GM18526 (cell line): ENCODE measurements around the gene FBXO42.

Experiments used
- POLR2A ChIP-seq: IDR thresholded peaks from 3 replicates; pipeline ENCODE4 v1.6.1; 2011; ENCODE audit not compliant: insufficient read length; ENCODE audit errors: extremely low read depth

FBXO42 gene

DNA sequence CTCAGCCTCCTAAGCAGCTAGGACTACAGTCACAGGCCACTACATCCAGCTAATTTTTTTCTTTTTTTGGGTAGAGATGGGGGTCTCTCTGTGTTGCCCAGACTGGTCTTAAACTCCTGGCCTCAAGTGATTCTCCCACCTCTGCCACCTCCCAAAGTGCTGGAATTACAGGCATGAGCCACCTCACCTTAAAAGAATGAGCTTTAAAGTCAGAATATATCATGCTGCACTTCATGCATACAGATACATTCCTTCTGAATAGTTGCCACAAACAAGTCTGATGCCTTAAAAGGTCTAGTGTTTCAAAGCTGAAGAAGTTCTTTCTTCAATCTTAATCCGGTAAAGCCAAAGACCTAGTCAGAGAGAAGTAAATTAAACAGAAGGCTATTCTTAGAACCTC is 91.5 kb downstream of the FBXO42 start:
- no peak for TF ChIP-seq POLR2A

DNA sequence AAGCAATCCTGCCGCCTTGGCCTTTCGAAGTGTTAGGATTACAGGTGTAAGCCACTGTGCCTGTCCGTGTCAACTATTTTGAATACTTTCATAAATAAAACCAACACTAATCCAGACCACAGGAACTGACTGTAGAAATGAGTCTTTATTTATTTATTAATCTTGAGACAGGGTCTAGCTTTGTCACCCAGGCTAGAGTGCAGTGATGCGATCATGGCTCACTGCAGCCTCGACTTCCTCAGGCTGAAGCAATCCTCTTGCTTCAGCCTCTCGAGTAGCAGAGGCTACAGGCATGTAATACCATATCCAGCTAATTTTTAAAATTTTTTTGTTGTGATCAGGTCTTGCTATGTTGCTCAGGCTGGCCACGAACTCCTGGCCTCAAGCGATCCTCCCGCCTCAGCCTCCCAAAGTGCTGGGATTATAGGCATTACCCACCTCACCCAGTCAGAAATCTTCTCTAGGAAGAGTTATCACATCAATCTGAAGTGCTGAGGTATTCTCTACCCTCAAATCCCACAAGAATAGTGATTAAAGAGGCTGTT is 93.6 kb downstream of the FBXO42 start:
- TF ChIP-seq POLR2A, result no peak

DNA sequence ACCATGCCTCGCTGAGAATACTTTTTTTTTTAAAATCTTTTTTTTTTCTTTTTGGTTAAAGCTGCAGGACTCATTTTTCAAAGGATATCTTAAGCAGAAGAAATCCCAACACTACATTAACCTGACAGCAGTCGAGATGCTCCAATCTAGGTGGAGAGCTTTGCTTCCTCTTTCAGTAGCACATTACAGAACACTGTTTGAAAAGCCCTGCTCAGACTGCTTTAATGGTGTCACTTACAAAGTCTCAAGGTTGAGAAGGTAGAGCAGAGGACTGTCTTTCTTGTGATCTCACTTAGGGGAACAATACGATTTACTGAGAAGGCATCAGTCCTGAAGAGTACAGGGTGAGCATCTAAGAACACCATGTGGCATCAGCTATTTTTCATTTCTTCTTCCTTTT is 94.3 kb downstream of the FBXO42 start:
- TF ChIP-seq POLR2A, result no peak

DNA sequence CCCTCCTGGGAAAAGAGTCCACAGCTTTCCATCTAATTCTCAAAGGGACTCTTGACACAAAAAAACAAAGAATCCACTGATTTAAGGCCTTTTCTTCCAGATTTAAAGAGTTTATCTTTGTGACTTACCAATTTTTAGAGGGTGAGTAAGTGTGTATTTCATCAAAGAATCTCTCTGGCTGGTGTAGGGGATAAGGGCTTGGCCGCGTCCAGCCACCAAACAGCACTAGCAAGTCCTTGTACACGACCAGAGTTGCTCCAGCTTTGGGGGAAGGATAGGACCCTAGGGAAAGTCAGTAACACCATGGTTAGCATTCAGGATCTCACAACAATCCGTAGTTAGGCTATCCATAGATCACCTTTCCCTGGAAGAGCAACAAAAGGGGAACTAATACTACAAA is 95.8 kb downstream of the FBXO42 start:
- no peak for TF ChIP-seq POLR2A

DNA sequence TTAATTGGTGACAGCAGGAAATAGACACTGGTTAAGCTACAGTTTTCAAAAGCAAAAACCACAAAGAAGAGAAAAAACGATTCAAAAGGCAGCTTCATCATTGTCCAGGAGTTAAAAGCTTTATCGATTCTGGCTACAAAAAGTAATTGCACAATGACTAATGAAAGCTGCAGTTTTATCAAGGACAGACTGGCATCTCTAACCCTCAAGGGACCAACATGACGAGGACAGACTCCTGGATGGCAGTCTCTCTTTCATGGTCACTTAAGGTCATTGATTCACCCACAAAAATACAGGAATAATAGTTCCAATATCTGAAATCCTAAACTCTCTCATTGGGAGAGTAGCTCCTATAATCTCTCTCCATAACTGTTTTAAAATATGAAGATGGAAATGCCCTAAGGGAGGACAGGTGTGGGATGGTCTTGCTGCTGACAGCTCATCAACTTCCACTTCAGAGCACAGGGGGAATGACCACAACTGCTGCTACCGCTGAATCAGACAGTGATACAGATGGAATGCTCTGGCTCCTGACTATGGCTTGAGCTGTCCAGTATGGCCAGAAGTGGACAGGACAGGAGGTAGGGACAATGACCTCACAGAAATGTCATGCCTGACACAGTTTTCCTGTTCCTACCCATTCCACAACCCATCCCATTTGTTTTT is 97.9 kb downstream of the FBXO42 start:
- TF ChIP-seq POLR2A, result no peak

DNA sequence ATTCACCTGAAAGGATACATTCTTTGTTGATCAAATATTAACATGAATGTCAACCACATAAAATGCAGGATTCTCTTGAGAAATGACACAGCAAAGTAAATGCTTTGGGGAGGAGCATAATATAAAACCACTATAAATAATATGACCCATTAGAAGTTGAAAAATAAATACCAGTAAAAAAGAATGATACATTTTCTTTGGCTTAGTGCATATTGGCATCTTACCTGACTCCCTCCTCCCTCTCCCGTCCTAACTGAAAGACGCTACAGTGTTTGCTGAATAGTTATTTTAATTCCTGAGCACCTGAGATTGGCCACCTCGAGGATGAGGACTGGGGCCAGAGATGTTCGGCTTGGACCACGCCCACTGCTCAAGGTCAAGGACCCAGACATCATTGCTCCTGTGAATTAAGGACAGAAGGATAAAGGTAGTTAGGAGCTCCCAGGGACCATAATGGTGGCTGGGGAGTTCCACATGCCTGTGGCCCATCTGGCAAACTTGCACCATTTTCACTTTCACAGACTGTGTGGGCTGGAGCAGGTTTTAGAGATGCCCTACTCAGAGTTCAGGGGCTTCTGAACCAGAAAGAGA is 98.9 kb downstream of the FBXO42 start:
- TF ChIP-seq POLR2A, result no peak

DNA sequence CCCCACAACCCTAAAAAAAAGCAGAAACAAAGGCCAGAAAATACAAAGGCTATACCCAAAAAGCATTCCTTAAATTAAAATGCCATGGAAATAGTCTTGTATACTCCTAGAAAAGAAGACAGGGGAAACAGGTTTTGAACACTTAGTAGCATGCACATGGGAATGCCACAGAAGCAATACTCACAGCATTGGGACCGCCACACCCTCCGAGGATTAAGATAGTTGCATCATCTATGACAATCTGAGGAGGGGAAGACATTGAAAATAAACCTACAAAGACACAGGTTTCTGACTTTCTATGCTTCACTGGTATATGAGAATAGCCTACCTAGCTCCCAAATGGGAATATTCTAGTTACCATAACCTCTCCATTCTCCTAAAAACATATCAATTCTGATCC is 99.4 kb downstream of the FBXO42 start:
- no peak for TF ChIP-seq POLR2A

DNA sequence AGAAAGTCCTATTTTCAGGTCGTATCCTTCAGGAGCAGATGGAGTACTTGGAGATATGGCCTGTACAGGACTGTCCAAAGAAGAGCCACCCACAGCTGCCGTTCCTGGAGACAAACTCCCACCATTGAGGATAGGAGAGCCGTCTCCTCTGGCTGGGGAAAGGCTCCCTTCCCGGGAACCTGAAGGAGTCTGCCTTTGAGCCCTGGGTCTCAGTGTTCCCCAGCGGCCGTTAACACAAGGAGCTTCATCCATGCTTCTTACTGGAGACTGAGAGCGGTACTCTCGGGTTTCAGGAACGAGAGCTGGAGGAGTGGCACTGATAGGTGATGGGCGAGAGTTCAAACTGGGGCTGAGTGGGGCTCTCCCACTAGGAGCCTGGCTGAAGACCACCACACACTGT is 100.9 kb downstream of the FBXO42 start:
- no peak for TF ChIP-seq POLR2A

DNA sequence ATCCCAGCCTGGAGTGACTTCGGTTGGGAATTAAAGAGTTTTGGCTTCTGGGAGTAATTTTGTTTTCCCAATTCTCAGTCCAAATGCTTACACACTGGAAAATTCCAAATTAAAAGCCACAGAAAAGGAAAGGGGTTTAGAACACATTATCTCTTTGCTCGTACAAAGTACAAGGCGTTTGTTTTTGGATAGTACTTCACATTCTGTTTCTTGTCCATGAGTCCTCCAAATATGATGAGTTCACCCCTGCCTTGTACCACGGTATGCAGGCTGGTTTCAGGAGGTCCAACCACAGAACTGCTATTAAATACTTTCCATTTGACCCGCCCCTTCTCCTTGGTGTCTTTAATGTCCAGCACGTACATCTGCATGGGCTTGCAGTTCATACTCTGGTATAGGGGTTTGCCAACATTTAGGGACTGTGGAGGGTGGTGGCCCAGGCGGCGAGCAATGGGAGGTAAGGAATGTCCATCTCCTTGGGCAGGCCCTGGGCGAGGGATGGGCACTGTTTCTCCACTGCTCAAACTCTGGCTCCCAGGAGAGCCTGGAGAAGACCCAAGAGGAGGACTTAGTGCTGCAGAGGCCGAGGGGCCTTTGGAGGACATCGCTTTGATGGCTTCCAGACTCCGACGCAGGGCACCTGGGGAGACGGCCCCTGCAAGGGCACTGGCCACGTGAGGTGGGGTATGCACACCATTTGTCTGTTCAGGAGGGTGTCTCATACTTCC is 101.6 kb downstream of the FBXO42 start:
- no peak for TF ChIP-seq POLR2A

DNA sequence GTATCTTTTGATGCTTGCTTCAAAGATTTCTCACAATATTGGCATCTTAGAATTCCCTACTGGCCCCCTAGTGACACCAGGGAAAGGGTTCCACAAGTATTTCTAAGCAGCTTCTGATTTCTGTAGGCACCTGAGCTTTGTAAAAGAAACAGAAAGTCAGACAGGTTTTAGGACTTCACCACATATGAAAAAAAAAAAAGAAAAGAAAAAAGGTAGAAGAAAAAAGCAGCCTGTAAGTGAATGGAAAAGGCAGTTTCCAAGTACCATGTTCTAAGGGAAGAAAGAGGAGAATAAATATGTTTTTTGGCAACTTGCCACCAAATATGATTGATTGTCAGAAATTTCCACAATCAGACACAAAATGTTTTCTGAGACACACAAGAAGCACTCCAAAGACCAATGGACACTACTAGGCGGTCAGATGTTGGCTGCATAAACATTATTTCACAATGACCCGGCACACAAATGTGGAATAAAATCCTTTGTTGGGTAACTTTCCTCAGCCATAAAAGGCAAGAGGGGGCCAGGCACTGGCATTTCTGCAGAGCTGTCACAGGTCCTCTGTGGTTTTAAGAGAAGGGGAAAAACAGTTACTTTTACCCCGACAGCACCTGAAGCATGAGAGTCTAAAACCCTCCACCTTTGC is 102.6 kb downstream of the FBXO42 start:
- TF ChIP-seq POLR2A, result no peak

DNA sequence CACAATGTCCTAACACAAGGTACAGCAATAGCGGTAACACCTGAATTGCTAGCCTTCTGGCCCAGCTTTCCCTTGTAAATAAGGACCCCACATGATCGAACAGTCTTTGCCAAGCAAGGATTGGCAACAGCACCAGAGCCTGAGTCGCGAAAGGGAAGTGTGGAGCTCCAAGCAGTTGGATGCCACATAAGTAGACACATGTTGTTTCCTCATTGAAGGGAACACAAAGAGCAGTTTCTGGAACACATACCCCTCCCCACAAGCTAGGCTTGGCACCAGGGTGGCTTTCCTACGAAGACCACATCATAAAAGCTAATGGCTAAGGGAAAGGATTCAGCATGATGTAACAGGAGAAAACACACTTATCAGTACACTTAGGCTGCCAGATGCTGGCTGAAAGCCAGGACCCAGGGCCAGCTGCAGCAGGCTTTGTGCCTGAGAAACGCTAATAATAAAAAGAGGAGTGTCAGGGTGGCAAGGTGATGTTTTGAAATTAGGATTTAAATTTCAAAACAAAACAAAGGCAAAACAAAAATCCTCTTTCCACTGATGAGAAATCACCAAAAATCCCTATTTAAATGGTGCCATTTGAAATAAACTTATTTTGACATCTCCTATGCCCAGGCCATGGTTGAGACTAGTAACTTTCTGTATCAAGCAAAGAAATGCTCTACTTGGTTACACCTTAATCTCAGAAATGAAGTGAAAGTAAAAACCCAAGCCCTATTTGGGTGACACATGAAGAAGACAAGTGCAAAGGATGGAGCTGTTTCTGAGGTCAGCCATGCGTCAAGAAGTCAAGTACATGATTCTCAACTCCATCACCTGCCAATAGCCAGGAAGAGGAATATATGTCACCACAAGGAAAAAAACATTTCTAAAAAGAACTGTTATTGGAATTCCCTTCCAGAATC is 103.4 kb downstream of the FBXO42 start:
- TF ChIP-seq POLR2A, result no peak

DNA sequence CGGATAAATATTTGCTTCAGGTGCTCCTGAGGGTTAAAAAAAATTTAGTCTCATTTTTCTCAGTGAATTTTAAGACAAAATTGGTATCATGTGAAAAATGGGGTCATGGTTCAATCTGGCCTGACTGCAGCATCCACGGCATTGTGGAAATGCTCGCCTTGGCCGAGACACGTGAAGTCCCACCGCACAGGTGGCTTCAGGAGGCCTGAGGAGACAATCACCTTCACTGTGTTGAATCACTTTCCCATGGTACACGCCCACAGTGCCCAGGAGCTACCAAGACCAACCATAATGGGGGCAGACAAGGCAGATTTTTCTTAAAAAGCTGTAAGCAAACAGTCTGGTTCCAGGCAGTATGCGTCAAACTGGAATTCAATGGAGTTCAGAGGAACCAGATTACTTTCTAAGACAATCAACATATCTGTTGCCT is 104.3 kb downstream of the FBXO42 start:
- no peak for TF ChIP-seq POLR2A

DNA sequence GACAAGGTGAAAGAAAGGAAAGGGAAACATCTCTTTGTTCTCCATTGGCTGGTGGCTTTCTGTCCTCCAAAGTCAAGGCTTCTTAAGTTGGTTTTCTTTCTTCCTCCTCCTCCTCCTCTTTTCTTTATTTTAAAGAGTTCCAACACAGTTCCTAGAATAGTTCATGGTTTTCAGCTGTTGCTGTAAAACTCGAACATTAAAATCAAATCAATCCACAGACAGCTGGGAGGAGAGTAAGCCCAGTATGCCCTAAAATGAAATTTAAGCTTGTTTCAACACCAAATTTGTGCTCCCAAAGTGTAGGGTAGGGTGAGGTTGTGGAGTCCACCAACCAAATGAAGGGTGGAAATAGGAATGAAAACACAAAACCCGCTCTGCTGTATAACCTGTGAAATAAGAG is 104.8 kb downstream of the FBXO42 start:
- TF ChIP-seq POLR2A, result no peak

DNA sequence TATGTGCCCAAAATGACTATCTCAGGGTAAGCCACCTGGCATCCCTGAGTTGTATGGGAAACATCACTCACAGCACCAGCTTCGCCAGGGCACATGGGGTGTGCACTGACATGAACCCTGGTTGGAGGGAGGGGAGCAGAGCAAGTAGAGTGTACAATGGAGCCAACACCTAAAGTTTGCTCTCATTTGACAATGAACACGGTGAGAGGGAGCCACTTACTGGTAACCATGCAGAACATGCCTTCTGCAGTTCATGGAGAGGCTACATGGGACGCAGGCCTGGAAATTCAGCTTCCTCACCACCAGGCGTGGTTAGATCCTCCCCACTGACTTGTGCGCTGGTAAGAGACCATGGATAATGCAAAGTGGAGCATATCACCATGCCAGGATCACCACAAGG is 105.3 kb downstream of the FBXO42 start:
- no peak for TF ChIP-seq POLR2A
